ENCODE data around the gene ATP10B. TPM values are rescaled to one million over a fixed set of nuclear protein-coding genes. Genes with fewer than 3 reads are reported as not detected.
"Not testable (repeated sequence)": the region's sequence is repeated elsewhere in the genome, so short reads cannot be mapped to it uniquely, and the experiment has no call there.

The ATP10B gene
- total RNA-seq, 2 donors from 2014 or later, result 0.47 TPM; not detected in 1

DNA sequence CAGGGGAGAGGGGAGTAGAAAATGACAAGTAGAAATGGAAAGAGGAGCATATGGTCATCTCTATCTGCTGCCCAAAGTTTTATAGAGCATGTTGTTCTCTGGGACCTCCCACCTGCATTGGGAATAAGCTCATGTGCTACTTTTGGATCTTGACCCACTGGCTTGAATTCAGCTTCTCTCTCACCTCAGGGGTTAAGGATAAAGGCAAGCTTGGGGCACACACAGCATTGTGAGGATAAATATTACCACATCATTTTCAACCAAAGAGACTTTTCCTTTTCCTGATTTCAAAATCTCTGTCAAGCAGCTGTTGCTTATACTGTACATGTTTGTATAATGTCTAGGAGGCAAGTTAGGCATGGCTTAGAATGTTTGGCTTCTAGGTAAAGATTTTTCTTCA is 16.6 kb downstream of the ATP10B start:
- H3K27me3 ChIP-seq, result no peaks in the 10 kb centered on the region
- H3K4me3 ChIP-seq, result no peak overlapping the region
- H3K4me1 ChIP-seq, result no peaks in the 10 kb centered on the region
- H3K36me3 ChIP-seq, result no peaks in the 10 kb centered on the region
- peaks cover 0 to 18% of the 10 kb centered on the region in 2 donors for H3K9me3 ChIP-seq
- no peak for DNase-seq (ENCODE audit: low spot score)
- no peak overlapping the region for H3K27ac ChIP-seq
- TF ChIP-seq, protein P1, sequence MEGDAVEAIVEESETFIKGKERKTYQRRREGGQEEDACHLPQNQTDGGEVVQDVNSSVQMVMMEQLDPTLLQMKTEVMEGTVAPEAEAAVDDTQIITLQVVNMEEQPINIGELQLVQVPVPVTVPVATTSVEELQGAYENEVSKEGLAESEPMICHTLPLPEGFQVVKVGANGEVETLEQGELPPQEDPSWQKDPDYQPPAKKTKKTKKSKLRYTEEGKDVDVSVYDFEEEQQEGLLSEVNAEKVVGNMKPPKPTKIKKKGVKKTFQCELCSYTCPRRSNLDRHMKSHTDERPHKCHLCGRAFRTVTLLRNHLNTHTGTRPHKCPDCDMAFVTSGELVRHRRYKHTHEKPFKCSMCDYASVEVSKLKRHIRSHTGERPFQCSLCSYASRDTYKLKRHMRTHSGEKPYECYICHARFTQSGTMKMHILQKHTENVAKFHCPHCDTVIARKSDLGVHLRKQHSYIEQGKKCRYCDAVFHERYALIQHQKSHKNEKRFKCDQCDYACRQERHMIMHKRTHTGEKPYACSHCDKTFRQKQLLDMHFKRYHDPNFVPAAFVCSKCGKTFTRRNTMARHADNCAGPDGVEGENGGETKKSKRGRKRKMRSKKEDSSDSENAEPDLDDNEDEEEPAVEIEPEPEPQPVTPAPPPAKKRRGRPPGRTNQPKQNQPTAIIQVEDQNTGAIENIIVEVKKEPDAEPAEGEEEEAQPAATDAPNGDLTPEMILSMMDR (IDR thresholded peaks at IDR 0.05), result no peak

DNA sequence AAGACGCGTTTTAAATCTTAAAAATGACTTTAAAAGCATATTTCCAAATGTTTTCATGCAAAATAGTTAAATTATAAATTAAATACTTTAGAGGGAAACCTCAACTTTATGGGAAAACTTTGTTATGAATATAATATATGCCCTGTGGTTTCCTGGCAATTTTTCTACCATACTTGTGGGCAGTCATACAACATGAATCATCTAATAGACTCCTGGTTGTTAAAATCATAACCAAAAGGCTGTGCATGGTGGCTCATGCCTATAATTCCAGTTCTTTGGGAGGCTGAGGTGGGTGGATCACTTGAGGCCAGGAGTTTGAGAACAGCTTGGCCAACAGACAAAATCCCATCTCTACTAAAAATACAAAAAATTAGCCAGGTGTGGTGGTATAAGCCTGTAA is 18.2 kb downstream of the ATP10B start:
- no peak overlapping the region for H3K4me3 ChIP-seq
- no peaks in the 10 kb centered on the region for H3K4me1 ChIP-seq
- H3K36me3 ChIP-seq, result no peaks in the 10 kb centered on the region
- peaks cover 0 to 18% of the 10 kb centered on the region in 2 donors for H3K9me3 ChIP-seq
- H3K27me3 ChIP-seq, result no peaks in the 10 kb centered on the region
- DNase-seq (ENCODE audit: low spot score), result no peak
- no peak overlapping the region for H3K27ac ChIP-seq
- TF ChIP-seq, protein P1 (IDR thresholded peaks at IDR 0.05), result no peak

DNA sequence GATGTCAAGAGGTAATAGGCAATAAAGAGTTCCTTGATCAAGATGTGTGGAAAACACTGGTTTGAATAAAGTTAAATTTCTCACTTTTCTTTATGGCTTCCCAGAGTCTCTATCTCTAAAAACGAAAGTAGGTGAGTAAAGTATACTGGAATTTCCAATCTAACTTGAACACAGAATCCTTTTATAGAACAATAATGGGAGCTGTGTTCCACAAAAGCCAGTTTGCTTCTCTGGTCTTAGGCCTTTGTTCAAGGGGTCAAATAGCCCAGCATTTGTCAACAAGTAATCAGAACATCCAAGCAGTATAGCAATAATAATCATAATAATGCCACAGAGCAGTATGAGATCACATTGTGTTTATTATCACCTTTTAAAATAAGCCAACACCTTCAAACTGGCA is 20.2 kb downstream of the ATP10B start:
- Histone ChIP-seq H3K9me3 (peaks cover 0 to 27% of the 10 kb centered on the region in 2 donors), H3K4me3 (no peak overlapping the region), H3K27me3 (no peaks in the 10 kb centered on the region), H3K27ac (no peak overlapping the region), H3K4me1 (no peaks in the 10 kb centered on the region), H3K36me3 (no peaks in the 10 kb centered on the region)
- DNase-seq (ENCODE audit: low spot score), result no peak
- TF ChIP-seq, protein P1 (IDR thresholded peaks at IDR 0.05), result no peak

DNA sequence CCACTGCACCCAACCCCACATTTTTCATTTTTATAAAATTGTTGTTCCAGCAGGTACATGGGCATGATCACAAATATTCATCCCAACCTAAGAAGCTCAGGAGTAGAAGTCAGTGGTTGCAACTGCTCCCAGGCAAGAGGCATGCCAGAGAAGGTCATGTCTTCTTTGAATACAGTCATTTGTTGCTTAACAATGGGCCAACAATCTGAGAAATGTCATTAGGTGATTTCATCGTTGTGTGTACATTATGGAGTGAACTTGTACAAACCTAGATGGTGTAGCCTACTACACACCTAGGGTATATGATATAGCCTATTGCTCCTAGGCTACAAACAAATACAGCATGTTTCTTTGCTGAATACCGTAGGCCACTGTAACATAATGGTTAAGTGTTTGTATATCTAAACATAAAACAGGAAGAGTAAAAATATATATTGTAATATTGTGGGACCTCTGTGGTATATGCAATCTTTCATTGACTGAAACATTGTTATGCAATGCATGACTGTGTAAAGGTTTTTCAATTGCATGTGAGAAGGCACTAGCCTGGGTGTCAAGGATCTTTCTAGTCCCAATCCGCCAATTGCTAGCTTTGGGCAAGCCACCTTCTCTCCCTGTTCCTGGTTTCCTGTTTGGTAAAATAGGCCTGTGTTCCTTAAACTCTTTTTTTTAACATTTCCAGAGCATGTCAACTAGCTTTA is 27.6 kb downstream of the ATP10B start:
- no peaks in the 10 kb centered on the region for H3K36me3 ChIP-seq
- H3K4me3 ChIP-seq, result no peak overlapping the region
- no peak overlapping the region for H3K27ac ChIP-seq
- H3K9me3 ChIP-seq, result peaks cover 0 to 22% of the 10 kb centered on the region in 2 donors
- H3K27me3 ChIP-seq, result no peaks in the 10 kb centered on the region
- TF ChIP-seq, protein P1 (IDR thresholded peaks at IDR 0.05), result no peak
- no peak for DNase-seq (ENCODE audit: low spot score)
- no peaks in the 10 kb centered on the region for H3K4me1 ChIP-seq

DNA sequence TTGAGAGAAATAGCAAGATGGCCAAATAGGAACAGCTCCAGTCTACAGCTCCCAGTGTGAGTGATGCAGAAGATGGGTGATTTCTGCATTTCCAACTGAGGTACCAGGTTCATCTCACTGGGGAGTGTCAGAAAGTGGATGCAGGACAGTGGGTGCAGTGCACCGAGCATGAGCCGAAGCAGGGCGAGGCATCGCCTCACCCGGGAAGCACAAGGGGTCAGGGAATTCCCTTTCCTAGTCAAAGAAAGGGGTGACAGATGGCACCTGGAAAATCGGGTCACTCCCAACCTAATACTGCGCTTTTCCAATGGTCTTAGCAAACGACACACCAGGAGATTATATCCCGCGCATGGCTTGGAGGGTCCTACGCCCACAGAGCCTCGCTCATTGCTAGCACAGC is 39.0 kb downstream of the ATP10B start:
- not testable (repeated sequence) for H3K4me3 ChIP-seq; H3K27me3 ChIP-seq; H3K36me3 ChIP-seq; H3K4me1 ChIP-seq; DNase-seq (ENCODE audit: low spot score); H3K27ac ChIP-seq
- peaks cover 0 to 16% of the 10 kb centered on the region in 2 donors for H3K9me3 ChIP-seq

DNA sequence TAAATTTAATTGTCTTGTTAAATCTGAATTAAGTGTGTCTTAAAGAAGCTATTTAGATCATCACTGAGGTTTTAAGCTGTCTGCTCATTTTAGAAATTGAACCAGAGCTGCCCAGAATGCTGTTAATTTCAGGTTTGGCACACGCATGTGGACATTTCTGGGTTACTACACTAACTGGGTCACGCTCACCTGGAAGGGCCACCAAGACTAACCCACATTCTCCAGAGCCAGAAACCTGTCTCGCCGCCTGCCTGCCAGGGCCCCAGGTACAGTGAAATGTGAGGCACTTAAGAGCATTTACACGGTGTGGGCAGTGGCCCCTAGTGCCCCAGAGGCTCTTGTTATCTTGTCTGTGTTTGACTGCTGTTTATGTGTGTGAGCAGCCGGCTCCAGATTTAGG is 46.6 kb downstream of the ATP10B start:
- Histone ChIP-seq H3K4me1 (no peaks in the 10 kb centered on the region), H3K9me3 (no peaks in the 10 kb centered on the region), H3K4me3 (no peak overlapping the region), H3K27ac (no peak overlapping the region), H3K27me3 (no peaks in the 10 kb centered on the region), H3K36me3 (no peaks in the 10 kb centered on the region)
- DNase-seq (ENCODE audit: low spot score), result no peak
- TF ChIP-seq, protein P1 (IDR thresholded peaks at IDR 0.05), result no peak
